HG03196 (cell line): ENCODE data around the gene KRTAP17-1.

ENCODE experiments used
- ATAC-seq: cut with Tn5 transposase; IDR thresholded peaks from one replicate; pipeline ENCODE4 v1.9.1; 2021; ENCODE audit not compliant: unreplicated experiment

KRTAP17-1 gene

GRCh38 chr17:41333098-41333497 is 17.6 kb upstream of the KRTAP17-1 start:
- ATAC-seq = no peak

GRCh38 chr17:41332239-41332638 is 16.7 kb upstream of the KRTAP17-1 start:
- no peak for ATAC-seq

- no peak for ATAC-seq
These were observed 16.1 kb upstream of the KRTAP17-1 start for GRCh38 chr17:41331606-41332005.

- ATAC-seq = no peak
These were observed 13.9 kb upstream of the KRTAP17-1 start for GRCh38 chr17:41329279-41329948.

- ATAC-seq = no peak
These were observed 12.7 kb upstream of the KRTAP17-1 start for GRCh38 chr17:41328207-41328606.

- ATAC-seq = no peak
These were observed 12.1 kb upstream of the KRTAP17-1 start for GRCh38 chr17:41327411-41328120.

- ATAC-seq = no peak
These were observed 10.9 kb upstream of the KRTAP17-1 start for GRCh38 chr17:41326173-41327145.

GRCh38 chr17:41325611-41326010 is 10.1 kb upstream of the KRTAP17-1 start:
- no peak for ATAC-seq

GRCh38 chr17:41325126-41325525 is 9.6 kb upstream of the KRTAP17-1 start:
- no peak for ATAC-seq

GRCh38 chr17:41324180-41325075 is 8.9 kb upstream of the KRTAP17-1 start:
- no peak for ATAC-seq

- no peak for ATAC-seq
These were observed 7.7 kb upstream of the KRTAP17-1 start for GRCh38 chr17:41322903-41323895.

- no peak for ATAC-seq
These were observed 6.8 kb upstream of the KRTAP17-1 start for GRCh38 chr17:41322094-41322902.

- ATAC-seq = no peak
These were observed 2.7 kb upstream of the KRTAP17-1 start for GRCh38 chr17:41318231-41318630.

- no peak for ATAC-seq
These were observed 420 bp upstream of the KRTAP17-1 start for GRCh38 chr17:41315814-41316445.

GRCh38 chr17:41311111-41311510 is 4.4 kb downstream of the KRTAP17-1 start:
- no peak for ATAC-seq

- peak; percentile 26 for ATAC-seq
These were observed 6.6 kb downstream of the KRTAP17-1 start, which contains the start of gene KRTAP16-1 for GRCh38 chr17:41308918-41309359. KRTAP16-1 (minus strand) TSS chr17:41309309; CDS start chr17:41309253, 56 bp downstream.

- peak; percentile 60 for ATAC-seq
These were observed 7.1 kb downstream of the KRTAP17-1 start for GRCh38 chr17:41308251-41308917.
